Thyroid gland (tissue), 4 donors: Measurements from ENCODE around the gene GAB1.

Experiments
- CTCF ChIP-seq, 6 experiments: fragments of 200-600 bp in 3 of 6; fragments of 450-650 bp in 3 of 6; sonication (generic) in 3 of 6; IDR thresholded peaks; one replicate each; pipeline ENCODE4 v1.5.1; 2016 to 2019; ENCODE audit warnings: antibody characterized with exemption in 6 of 6, mild to moderate bottlenecking in 2 of 6, inconsistent platforms in 1 of 6, moderate library complexity in 1 of 6
- POLR2A ChIP-seq, 2 donors: fragments of 450-650 bp; IDR thresholded peaks; one replicate each; pipeline ENCODE4 v1.6.1; 2017; ENCODE audit warnings: antibody characterized with exemption in 2 of 2, mild to moderate bottlenecking in 2 of 2, moderate library complexity in 1 of 2

- TF ChIP-seq CTCF (IDR thresholded peaks at IDR 0.05): no peak
- TF ChIP-seq POLR2A (IDR thresholded peaks at IDR 0.05): no peak
Measured at GRCh38 chr4:143514901-143515300, 178.2 kb downstream of the GAB1 start.
